H1 (cell line): ENCODE data around the gene AKIRIN2.

ENCODE experiments used
- CREB1 ChIP-seq: IDR thresholded peaks from 2 replicates; pipeline ENCODE4 v1.6.1; 2012; ENCODE audit warnings: inconsistent platforms
- EP300 ChIP-seq, 2 experiments: IDR thresholded peaks; 1 replicate in 1 of 2; 2 replicates in 1 of 2; pipeline ENCODE4 v1.6.1; 2011 to 2012; ENCODE audit warnings: low read depth in 2 of 2, low read length in 2 of 2, mild to moderate bottlenecking in 2 of 2, borderline replicate concordance in 1 of 2, inconsistent platforms in 1 of 2, moderate library complexity in 1 of 2
- TF ChIP-seq, protein P1 (sequence below): fragments of 300-600 bp; sonication (generic); IDR thresholded peaks from 2 replicates; pipeline ENCODE4 v1.7.1; 2012; ENCODE audit warnings: low read length, moderate library complexity, mild to moderate bottlenecking, inconsistent platforms; ENCODE audit not compliant: insufficient replicate concordance
- TF ChIP-seq, protein P2 (sequence below), 3 experiments: IDR thresholded peaks; 1 replicate in 2 of 3; 2 replicates in 1 of 3; pipeline versions ENCODE4 v1.5.1 to v1.6.1; 2011; ENCODE audit warnings: low read length in 3 of 3, mild to moderate bottlenecking in 3 of 3, inconsistent platforms in 2 of 3, low read depth in 1 of 3, moderate library complexity in 1 of 3; ENCODE audit not compliant: insufficient read depth in 1 of 3; ENCODE audit errors: control extremely low read depth in 1 of 3

DNA sequence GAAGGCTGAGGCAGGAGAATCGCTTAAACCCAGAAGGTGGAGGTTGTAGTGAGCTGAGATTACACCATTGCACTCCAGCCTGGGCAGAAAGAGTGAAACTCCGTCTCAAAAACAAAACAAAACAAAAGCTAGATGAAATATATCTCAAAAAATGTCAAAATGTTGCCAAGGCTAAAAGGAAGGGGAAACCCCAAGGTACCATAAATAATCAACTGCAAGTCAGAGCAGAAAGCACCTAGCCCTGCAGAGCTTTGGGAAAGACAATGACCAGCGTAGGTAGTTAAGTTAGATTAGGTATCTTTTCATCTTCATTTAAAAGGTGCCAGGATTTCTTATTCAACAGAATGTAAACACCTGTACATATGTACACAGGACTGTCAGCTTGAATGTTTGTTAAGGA lies 33.0 kb downstream of the AKIRIN2 start:
- TF ChIP-seq, protein P1, sequence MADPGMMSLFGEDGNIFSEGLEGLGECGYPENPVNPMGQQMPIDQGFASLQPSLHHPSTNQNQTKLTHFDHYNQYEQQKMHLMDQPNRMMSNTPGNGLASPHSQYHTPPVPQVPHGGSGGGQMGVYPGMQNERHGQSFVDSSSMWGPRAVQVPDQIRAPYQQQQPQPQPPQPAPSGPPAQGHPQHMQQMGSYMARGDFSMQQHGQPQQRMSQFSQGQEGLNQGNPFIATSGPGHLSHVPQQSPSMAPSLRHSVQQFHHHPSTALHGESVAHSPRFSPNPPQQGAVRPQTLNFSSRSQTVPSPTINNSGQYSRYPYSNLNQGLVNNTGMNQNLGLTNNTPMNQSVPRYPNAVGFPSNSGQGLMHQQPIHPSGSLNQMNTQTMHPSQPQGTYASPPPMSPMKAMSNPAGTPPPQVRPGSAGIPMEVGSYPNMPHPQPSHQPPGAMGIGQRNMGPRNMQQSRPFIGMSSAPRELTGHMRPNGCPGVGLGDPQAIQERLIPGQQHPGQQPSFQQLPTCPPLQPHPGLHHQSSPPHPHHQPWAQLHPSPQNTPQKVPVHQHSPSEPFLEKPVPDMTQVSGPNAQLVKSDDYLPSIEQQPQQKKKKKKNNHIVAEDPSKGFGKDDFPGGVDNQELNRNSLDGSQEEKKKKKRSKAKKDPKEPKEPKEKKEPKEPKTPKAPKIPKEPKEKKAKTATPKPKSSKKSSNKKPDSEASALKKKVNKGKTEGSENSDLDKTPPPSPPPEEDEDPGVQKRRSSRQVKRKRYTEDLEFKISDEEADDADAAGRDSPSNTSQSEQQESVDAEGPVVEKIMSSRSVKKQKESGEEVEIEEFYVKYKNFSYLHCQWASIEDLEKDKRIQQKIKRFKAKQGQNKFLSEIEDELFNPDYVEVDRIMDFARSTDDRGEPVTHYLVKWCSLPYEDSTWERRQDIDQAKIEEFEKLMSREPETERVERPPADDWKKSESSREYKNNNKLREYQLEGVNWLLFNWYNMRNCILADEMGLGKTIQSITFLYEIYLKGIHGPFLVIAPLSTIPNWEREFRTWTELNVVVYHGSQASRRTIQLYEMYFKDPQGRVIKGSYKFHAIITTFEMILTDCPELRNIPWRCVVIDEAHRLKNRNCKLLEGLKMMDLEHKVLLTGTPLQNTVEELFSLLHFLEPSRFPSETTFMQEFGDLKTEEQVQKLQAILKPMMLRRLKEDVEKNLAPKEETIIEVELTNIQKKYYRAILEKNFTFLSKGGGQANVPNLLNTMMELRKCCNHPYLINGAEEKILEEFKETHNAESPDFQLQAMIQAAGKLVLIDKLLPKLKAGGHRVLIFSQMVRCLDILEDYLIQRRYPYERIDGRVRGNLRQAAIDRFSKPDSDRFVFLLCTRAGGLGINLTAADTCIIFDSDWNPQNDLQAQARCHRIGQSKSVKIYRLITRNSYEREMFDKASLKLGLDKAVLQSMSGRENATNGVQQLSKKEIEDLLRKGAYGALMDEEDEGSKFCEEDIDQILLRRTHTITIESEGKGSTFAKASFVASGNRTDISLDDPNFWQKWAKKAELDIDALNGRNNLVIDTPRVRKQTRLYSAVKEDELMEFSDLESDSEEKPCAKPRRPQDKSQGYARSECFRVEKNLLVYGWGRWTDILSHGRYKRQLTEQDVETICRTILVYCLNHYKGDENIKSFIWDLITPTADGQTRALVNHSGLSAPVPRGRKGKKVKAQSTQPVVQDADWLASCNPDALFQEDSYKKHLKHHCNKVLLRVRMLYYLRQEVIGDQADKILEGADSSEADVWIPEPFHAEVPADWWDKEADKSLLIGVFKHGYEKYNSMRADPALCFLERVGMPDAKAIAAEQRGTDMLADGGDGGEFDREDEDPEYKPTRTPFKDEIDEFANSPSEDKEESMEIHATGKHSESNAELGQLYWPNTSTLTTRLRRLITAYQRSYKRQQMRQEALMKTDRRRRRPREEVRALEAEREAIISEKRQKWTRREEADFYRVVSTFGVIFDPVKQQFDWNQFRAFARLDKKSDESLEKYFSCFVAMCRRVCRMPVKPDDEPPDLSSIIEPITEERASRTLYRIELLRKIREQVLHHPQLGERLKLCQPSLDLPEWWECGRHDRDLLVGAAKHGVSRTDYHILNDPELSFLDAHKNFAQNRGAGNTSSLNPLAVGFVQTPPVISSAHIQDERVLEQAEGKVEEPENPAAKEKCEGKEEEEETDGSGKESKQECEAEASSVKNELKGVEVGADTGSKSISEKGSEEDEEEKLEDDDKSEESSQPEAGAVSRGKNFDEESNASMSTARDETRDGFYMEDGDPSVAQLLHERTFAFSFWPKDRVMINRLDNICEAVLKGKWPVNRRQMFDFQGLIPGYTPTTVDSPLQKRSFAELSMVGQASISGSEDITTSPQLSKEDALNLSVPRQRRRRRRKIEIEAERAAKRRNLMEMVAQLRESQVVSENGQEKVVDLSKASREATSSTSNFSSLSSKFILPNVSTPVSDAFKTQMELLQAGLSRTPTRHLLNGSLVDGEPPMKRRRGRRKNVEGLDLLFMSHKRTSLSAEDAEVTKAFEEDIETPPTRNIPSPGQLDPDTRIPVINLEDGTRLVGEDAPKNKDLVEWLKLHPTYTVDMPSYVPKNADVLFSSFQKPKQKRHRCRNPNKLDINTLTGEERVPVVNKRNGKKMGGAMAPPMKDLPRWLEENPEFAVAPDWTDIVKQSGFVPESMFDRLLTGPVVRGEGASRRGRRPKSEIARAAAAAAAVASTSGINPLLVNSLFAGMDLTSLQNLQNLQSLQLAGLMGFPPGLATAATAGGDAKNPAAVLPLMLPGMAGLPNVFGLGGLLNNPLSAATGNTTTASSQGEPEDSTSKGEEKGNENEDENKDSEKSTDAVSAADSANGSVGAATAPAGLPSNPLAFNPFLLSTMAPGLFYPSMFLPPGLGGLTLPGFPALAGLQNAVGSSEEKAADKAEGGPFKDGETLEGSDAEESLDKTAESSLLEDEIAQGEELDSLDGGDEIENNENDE, result no peak
- no peak for TF ChIP-seq EP300 (IDR thresholded peaks at IDR 0.05; ENCODE audit: borderline replicate concordance in 1 of 2, low read depth in 2 of 2, low read length in 2 of 2)
- TF ChIP-seq, protein P2, sequence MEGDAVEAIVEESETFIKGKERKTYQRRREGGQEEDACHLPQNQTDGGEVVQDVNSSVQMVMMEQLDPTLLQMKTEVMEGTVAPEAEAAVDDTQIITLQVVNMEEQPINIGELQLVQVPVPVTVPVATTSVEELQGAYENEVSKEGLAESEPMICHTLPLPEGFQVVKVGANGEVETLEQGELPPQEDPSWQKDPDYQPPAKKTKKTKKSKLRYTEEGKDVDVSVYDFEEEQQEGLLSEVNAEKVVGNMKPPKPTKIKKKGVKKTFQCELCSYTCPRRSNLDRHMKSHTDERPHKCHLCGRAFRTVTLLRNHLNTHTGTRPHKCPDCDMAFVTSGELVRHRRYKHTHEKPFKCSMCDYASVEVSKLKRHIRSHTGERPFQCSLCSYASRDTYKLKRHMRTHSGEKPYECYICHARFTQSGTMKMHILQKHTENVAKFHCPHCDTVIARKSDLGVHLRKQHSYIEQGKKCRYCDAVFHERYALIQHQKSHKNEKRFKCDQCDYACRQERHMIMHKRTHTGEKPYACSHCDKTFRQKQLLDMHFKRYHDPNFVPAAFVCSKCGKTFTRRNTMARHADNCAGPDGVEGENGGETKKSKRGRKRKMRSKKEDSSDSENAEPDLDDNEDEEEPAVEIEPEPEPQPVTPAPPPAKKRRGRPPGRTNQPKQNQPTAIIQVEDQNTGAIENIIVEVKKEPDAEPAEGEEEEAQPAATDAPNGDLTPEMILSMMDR (IDR thresholded peaks at IDR 0.05; ENCODE audit: control extremely low read depth in 1 of 3, insufficient read depth in 1 of 3, low read depth in 1 of 3, low read length in 3 of 3), result no peak
- TF ChIP-seq CREB1, result no peak
